Activated CD8-positive, alpha-beta memory T cell treated with anti-CD3 and anti-CD28 coated beads, Interleukin-2, amount 50 U/mL, for 1 hour (primary cell): ENCODE measurements around the gene ERFE.
A peak's percentile ranks its signal among the peaks of the same experiment; 100 is the strongest.
"Not testable (repeated sequence)": the region's sequence is repeated elsewhere in the genome, so short reads cannot be mapped to it uniquely, and the experiment has no call there.

ENCODE experiments used
- DNase-seq: peaks from one replicate; pipeline ENCODE4 v3.0.0-alpha.2; 2020; ENCODE audit errors: extremely low read depth

Gene ERFE

GRCh38 chr2:238169048-238169707 lies 10.4 kb downstream of the ERFE start:
- no peak for DNase-seq

- DNase-seq: no peak
Measured at GRCh38 chr2:238169708-238170251, 11.0 kb downstream of the ERFE start.

- DNase-seq: no peak
Measured at GRCh38 chr2:238170386-238171071, 11.8 kb downstream of the ERFE start.

- not testable (repeated sequence) for DNase-seq
Measured at GRCh38 chr2:238171072-238171431, 12.3 kb downstream of the ERFE start.

- DNase-seq: no peak
Measured at GRCh38 chr2:238171575-238172187, 12.9 kb downstream of the ERFE start.

GRCh38 chr2:238172439-238172838 lies 13.7 kb downstream of the ERFE start:
- DNase-seq: no peak

- DNase-seq: no peak
Measured at GRCh38 chr2:238173692-238174091, 14.9 kb downstream of the ERFE start.

- DNase-seq: no peak
Measured at GRCh38 chr2:238174291-238174690, 15.5 kb downstream of the ERFE start.

- DNase-seq: no peak
Measured at GRCh38 chr2:238174701-238175100, 15.9 kb downstream of the ERFE start.

- DNase-seq: no peak
Measured at GRCh38 chr2:238176613-238177012, 17.8 kb downstream of the ERFE start.

GRCh38 chr2:238180554-238180953 lies 21.8 kb downstream of the ERFE start:
- DNase-seq: no peak

- no peak for DNase-seq
Measured at GRCh38 chr2:238182362-238182761, 23.6 kb downstream of the ERFE start.

- no peak for DNase-seq
Measured at GRCh38 chr2:238183821-238184220, 25.1 kb downstream of the ERFE start.

- DNase-seq: no peak
Measured at GRCh38 chr2:238187618-238188548, 29.1 kb downstream of the ERFE start.

GRCh38 chr2:238190445-238190844 lies 31.7 kb downstream of the ERFE start:
- DNase-seq: no peak

- no peak for DNase-seq
Measured at GRCh38 chr2:238202326-238203093, 43.7 kb downstream of the ERFE start.

- peak; percentile 57 for DNase-seq
Measured at GRCh38 chr2:238203094-238203972, 44.6 kb downstream of the ERFE start, which contains the start of gene ILKAP. Gene ILKAP, minus strand, starts transcription at chr2:238203695. Its CDS starts 142 bp downstream, at chr2:238203553.

- no peak for DNase-seq
Measured at GRCh38 chr2:238203973-238204683, 45.4 kb downstream of the ERFE start.

GRCh38 chr2:238207006-238207405 lies 48.2 kb downstream of the ERFE start:
- no peak for DNase-seq
